Brain microvascular endothelial cell (primary cell): ENCODE results near the gene CD160.

ENCODE experiments used
- DNase-seq: peaks from one replicate; pipeline ENCODE4 v3.0.0-alpha.2; 2020
- H3K27ac ChIP-seq: fragments of 250-450 bp; sonication (Bioruptor Pico); 2 replicates; pipeline ENCODE4 v1.5.1; 2020; ENCODE audit warnings: mild to moderate bottlenecking, moderate library complexity
- H3K27me3 ChIP-seq: fragments of 250-450 bp; sonication (Bioruptor Pico); replicated peaks from 2 replicates; pipeline ENCODE4 v1.5.1; 2020; ENCODE audit warnings: mild to moderate bottlenecking
- H3K36me3 ChIP-seq: fragments of 250-450 bp; sonication (Bioruptor Pico); replicated peaks from 2 replicates; pipeline ENCODE4 v1.5.1; 2020; ENCODE audit warnings: mild to moderate bottlenecking
- H3K4me3 ChIP-seq: 2 replicates; pipeline ENCODE4 v1.5.1; 2011; ENCODE audit warnings: low read depth, mild to moderate bottlenecking, control low read depth, low read length, moderate library complexity
- CTCF ChIP-seq: IDR thresholded peaks from 2 replicates; pipeline ENCODE4 v1.5.1; 2011; ENCODE audit warnings: low read depth, mild to moderate bottlenecking, moderate library complexity, low read length, control low read depth, inconsistent platforms; ENCODE audit errors: missing control alignments
- in situ Hi-C: cut with HindIII; loops from 2 replicates; pipeline ENCODE4 v1.10.0; 2017; ENCODE audit warnings: low sequenced_read_pairs, low pct_ligation_motif_present

CD160 gene

GRCh38 chr1:145707183-145707867 is 12.0 kb upstream of the CD160 start, which contains the start of gene PDZK1:
PDZK1 (minus strand) TSS chr1:145707368; CDS start chr1:145688021, 19,347 bp downstream.
- Histone ChIP-seq H3K27me3 (no peaks in the 10 kb centered on the region), H3K36me3 (no peaks in the 10 kb centered on the region), H3K4me3 (no peak within 1 kb of the TSS), H3K27ac (no peak within 1 kb of the TSS)
- no peak for DNase-seq
- in situ Hi-C loops: no loop called here
- TF ChIP-seq CTCF: no peak

- no peak for TF ChIP-seq CTCF
- no peak for DNase-seq
- Histone ChIP-seq H3K27me3 (no peaks in the 10 kb centered on the region), H3K27ac (no peak overlapping the region), H3K4me3 (no peak overlapping the region), H3K36me3 (no peaks in the 10 kb centered on the region)
- in situ Hi-C loops: no loop called here
Measured at GRCh38 chr1:145708063-145708462, 11.2 kb upstream of the CD160 start.

- in situ Hi-C loops: no loop called here
- H3K36me3 ChIP-seq: no peaks in the 10 kb centered on the region
- TF ChIP-seq CTCF: no peak
Measured at GRCh38 chr1:145710291-145711027, 8.8 kb upstream of the CD160 start.

DNA sequence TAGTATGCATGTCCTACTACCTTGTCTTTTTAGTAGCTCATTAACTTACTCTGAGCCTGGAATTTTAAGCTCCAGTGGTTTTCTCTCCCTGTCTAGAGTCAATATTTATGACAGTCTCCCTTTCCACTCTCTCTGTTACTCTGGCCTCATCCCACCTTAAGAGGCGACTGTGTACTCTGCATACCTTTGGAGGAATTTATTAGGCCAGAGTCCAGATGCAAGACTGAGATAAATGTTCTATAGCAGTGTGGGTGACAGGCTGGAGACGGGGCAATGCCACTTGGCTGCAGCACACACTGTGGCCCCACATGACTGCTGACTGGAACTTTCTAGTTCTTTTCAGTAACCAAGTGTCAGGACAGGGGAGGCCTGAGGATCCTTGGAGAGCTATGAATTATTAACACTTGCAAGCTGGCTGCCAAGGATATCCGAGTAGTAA is 8.1 kb upstream of the CD160 start:
- H3K27ac ChIP-seq: no peak overlapping the region
- no peaks in the 10 kb centered on the region for H3K36me3 ChIP-seq
- in situ Hi-C loops: no loop called here
- TF ChIP-seq CTCF: no peak
- no peak for DNase-seq
- no peak overlapping the region for H3K4me3 ChIP-seq
- H3K27me3 ChIP-seq: no peaks in the 10 kb centered on the region

More at GRCh38 chr1:145710291-145711027, 8.8 kb upstream of the CD160 start:
- DNase-seq: no peak
- Histone ChIP-seq H3K27me3 (no peaks in the 10 kb centered on the region), H3K4me3 (no peak overlapping the region), H3K27ac (no peak overlapping the region)

DNA sequence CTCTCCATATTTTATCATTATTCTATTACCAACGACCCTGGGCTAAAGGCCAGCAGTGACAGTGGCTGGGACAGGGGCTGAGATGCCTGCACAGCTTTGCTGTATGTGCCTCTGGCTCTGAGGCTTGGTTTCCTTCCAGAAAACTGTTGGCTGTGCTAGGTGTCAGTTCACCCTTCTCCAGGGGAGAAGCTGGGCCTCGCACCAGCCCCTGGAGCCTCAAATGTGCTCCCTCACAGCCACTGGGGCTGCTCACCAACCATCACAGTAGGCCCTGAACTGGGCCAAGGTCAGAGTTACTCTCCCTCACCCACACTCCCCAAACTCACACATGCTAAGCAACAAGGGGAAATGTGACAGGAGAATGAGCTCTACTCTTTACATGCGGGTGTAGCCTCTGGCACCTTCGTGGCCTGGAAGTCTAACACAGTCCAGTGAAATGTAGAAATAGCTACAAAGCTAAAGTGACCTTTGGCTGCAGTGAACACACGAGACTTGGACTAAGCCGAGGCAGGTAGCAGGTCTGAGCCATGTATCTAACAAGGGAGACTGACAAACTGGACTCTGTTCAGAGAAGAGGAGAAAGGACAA is 4.7 kb upstream of the CD160 start:
- H3K27ac ChIP-seq: no peak overlapping the region
- H3K36me3 ChIP-seq: no peaks in the 10 kb centered on the region
- TF ChIP-seq CTCF: no peak
- no peaks in the 10 kb centered on the region for H3K27me3 ChIP-seq
- no peak overlapping the region for H3K4me3 ChIP-seq
- no peak for DNase-seq
- in situ Hi-C loops: no loop called here
